ENCODE results near the gene CETP.
"Not testable (repeated sequence)": the region's sequence is repeated elsewhere in the genome, so short reads cannot be mapped to it uniquely, and the experiment has no call there.

Gene CETP

DNA sequence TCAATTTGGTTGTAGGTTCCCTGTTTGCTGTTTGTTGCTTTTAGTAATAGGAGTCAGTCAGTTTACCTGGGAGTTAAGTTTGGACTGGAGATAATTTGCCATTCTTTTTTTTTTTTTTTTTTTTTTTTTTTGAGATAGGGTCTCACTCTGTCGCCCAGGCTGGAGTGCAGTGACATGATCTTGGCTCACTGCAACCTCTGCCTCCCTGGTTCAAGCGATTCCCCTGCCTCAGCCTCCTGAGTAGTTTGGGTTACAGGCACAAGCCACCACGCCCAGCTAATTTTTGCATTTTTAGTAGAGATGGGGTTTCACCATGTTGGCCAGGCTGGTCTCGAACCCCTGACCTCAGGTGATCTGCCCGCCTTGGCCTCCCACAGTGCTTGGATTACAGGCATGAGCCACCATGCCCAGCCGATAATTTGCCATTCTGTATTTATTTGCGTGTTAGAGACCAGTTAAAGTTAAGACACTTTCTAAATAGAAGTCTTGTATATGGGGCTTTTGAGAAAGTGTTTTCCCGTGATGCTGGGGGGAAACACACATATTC, 27.1 kb upstream of the CETP start:
- not testable (repeated sequence) for DNase-seq (ENCODE audit: low read depth)

- no peak for DNase-seq (ENCODE audit: low read depth)
Observed at GRCh38 chr16:56935201-56935600, 26.5 kb upstream of the CETP start.

DNA sequence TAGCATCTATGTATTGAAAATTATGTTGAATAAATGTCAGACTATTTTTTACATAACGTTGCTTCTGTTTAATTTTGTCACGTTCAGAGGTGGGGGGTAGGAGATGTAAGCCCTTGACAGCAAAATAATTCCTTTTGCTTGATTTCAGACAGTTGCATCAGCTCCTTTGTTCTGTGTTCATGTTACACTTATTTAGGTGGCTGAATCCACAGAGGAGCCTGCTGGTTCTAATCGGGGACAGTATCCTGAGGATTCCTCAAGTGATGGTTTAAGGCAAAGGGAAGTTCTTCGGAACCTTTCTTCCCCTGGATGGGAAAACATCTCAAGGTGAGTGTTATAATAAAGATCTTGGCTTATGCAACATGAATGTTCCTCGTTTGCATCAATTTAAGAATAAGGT, 25.3 kb upstream of the CETP start:
- no peak for DNase-seq (ENCODE audit: low read depth)

- no peak for DNase-seq (ENCODE audit: low read depth)
Observed at GRCh38 chr16:56936950-56937349, 24.8 kb upstream of the CETP start.

- no peak for DNase-seq (ENCODE audit: low read depth)
Observed at GRCh38 chr16:56938664-56939513, 22.9 kb upstream of the CETP start.

GRCh38 chr16:56939801-56940200, 21.9 kb upstream of the CETP start:
- no peak for DNase-seq (ENCODE audit: low read depth)

- no peak for DNase-seq (ENCODE audit: low read depth)
Observed at GRCh38 chr16:56941092-56941491, 20.7 kb upstream of the CETP start.

DNA sequence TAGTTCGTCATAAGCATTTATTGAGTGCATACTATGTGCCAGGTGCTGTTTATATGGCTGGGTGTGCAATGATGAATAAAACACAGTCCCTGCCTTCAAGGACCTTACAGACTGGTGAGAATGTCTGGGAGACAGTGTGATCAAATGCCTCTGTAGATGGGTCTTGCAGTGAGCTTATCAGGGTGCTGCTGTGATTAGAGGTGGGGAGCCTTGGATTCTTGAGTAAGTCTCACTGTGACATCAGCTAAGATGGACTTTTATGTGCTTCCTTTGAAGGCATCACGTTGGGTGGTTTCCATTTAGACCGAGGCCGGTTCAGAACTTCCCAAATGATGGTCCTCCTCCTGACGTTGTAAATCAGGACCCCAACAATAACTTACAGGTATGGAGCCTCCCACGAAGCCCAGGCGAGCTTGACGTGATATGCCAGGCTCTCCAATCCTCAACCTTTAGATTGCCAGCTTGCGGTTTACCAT, 19.9 kb upstream of the CETP start:
- DNase-seq (ENCODE audit: low read depth), result no peak

DNA sequence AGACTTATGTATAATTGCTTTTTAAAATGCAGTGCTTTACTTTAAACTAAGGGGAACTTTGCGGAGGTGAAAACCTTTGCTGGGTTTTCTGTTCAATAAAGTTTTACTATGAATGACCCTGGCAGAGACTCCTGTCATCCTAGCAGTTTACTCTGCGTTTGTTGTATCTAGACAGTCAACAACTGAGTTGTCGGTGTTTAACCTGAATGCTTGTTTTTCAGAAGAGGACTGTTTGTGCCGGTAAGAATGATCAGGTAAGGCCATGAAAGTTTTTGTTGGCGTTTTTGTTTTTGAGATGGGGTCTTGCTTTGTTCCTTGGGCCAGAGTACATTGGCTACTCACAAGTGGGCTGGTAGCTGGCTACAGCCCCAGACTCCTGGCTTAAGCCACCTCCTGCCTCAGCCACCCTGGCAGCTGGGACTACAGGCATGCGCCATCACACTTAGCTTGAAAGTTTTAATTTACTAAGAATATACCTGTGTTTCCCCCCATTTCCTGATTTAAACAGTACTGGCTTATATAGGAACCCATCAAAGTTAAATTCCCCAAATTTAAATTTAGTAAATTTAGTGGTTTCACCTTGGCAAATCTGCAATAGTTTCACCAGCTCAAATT, 17.9 kb upstream of the CETP start:
- no peak for DNase-seq (ENCODE audit: low read depth)

- no peak for DNase-seq (ENCODE audit: low read depth)
Observed at GRCh38 chr16:56944954-56945839, 16.6 kb upstream of the CETP start.

- no peak for DNase-seq (ENCODE audit: low read depth)
Observed at GRCh38 chr16:56945847-56946527, 15.8 kb upstream of the CETP start.

GRCh38 chr16:56946767-56947603, 14.8 kb upstream of the CETP start:
- DNase-seq (ENCODE audit: low read depth), result no peak

DNA sequence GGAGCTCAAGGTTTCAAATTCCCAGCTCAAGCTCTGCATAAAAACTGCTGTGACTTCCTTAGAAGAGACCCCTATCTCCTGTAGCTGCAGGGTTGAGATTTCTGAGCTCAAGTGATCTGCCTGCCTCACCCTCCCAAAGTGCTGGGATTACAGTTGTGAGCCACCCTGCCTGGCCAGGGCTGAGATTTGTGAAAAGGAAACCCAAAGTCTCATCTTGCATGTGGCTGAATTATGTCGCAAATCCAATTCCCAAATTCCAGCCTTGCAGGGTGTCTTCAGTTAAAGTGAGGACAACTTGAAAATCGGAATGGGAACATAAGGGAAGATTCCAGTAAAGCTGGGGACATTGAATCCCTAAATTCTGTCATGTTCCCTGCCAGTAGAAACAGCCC, 14.2 kb upstream of the CETP start:
- no peak for DNase-seq (ENCODE audit: low read depth)

- DNase-seq (ENCODE audit: low read depth), result no peak
Observed at GRCh38 chr16:56948234-56948633, 13.5 kb upstream of the CETP start.

GRCh38 chr16:56950051-56950450, 11.7 kb upstream of the CETP start:
- DNase-seq (ENCODE audit: low read depth), result no peak

- no peak for DNase-seq (ENCODE audit: low read depth)
Observed at GRCh38 chr16:56950455-56950854, 11.3 kb upstream of the CETP start.

DNA sequence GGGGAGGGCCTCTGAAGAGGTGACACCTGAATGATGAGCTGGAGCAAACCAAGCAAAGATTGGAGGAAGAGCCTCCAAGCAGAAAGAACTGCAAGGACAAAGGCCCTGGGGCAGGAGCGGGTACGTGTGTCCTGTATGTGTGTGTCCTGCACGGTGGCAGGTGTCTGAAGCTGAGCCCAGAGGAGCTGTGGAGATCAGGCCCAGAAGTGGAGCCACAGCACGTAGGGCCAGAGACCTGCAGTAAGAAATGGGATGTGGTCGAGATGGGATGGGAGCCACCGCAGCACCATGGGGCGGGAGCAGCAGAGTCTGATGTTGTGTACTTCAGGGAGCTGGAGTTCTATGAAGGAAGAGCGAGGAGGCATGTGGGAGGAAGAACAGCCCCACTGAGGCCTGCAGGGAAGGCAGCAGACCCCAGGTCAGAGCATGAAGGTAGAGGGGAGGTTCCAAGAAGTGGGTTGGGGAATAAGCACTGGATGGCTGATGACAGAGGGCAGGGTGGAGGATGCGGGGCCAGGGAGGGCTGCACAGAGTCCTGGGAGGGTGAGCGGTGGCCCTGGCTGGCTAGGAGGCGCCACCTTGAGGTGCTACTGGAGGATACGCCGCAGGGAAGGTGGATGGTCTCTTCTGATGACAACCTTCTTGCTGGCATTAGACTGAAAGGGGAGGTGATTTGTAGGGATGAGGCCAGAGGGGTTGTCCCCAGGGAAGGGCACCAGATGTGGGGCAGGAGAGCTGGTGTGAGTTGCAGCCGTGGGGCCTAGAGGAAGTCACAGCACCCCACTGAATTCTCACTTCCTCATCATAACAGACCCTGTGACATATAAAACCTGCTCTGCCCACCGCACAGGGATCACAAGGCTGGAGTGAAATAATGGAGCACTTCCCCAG, 10.6 kb upstream of the CETP start:
- DNase-seq (ENCODE audit: low read depth), result no peak

- DNase-seq (ENCODE audit: low read depth), result no peak
Observed at GRCh38 chr16:56953006-56953405, 8.7 kb upstream of the CETP start.

DNA sequence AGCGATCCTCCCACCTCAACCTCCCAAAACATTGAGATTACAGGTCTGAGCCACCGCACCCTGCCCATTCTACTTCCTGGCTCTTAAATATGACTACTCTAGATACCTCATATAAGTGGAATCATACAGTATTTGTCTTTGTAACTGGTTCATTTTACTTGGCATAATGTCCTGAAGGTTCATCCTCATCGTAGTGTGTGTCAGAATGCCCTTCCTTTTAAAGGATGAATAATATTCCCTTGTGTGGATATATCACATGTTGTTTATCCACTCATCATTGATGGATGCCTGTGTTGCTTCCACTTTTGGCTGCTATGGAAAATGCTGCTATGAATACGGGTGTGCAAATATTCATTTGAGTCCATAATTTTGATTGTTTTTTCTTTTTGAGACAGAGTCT, 5.7 kb upstream of the CETP start:
- no peak for DNase-seq (ENCODE audit: low read depth)

- no peak for DNase-seq (ENCODE audit: low read depth)
Observed at GRCh38 chr16:56956756-56957155, 5.0 kb upstream of the CETP start.

Data from stimulated activated CD8-positive, alpha-beta memory T cell treated with anti-CD3 and anti-CD28 coated beads, Interleukin-4, amount 100 ng/mL, for 24 hours (primary cell).